Left renal cortex interstitium (tissue), 4 donors: ENCODE data around the gene DUSP21. TPM values are rescaled to one million over a fixed set of nuclear protein-coding genes. Genes with fewer than 3 reads are reported as not detected.
"Not testable (repeated sequence)": the region's sequence is repeated elsewhere in the genome, so short reads cannot be mapped to it uniquely, and the experiment has no call there.

Experiments
- DNase-seq, 4 donors: peaks; one replicate each; pipeline ENCODE4 v3.0.0-alpha.2; 2013; ENCODE audit warnings: low read depth in 4 of 4, low spot score in 2 of 4, missing footprints in 1 of 4
- polyA plus RNA-seq, 4 donors: library from polyadenylated mRNA; unstranded; fragments of 120-200 nt; gene quantifications; one replicate each; pipeline ENCODE4 v1.2.1, GENCODE V29; 2013; ENCODE audit not compliant: insufficient read length in 4 of 4

Gene DUSP21
- polyA plus RNA-seq = not detected

DNA sequence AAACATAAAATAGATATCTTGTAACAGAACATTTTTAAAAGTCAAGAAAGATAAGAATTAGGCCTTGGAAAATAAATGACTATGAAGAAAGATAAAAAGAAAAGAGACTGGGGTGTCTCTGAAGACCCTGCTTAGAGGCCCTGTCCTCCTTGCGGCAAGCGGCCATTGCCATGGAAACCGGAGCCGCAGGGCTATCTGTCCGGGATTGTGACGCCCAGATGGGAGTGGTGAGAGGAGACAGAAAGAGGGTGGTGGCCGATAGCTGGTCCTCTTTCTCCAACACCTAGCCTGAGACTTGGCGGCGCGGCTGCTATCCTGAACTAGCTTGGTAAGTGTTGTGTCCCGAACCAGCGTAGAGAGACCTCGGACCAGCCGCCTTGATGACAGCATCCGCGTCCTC is at the start of gene DUSP21:
Gene DUSP21 (plus strand): TSS at position 269 of the 400 bp plus-strand sequence. CDS start 112 bp downstream, at position 381.
- no peak for DNase-seq

DNA sequence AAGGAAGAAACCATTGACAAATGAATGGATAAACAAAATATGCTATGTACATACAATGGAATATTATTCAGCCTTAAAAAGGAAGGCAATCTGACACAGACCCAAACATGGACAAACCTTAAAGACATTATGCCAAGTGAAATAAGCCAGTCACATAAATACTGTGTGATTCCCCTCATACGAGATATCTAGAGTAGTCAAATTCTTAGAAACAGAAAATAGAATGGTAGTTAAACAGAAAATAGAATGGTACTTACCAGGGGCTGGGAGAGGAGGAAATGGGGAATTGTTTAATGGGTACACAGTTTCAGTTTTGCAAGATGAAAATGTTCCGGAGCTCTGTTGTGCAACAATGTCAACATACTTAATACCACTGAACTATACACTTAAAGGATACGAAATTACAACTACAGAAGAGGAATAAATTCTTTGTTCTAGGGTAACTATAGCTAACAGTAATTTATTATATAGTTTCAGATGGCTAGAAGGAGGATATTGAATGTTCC is 47.8 kb upstream of the DUSP21 start:
- DNase-seq = no peak

DNA sequence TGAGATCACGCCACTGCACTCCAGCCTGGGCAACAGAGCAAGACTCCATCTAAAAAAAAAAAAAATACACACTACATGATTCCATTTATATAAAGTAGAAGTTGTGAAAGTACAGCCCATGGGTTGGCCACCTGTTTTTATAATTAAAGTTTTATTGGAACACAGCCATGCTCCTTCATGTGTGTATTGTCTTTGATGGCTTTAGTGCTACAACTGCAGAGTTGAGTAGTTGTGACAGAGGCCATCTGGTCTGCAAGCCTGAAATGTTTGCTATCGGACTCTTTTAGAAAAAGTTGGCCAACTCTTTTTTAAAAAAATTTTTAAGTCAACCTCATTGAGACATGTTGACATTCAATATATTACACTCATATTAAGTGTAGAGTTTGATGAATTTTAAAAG is 41.2 kb upstream of the DUSP21 start:
- DNase-seq = no peak

DNA sequence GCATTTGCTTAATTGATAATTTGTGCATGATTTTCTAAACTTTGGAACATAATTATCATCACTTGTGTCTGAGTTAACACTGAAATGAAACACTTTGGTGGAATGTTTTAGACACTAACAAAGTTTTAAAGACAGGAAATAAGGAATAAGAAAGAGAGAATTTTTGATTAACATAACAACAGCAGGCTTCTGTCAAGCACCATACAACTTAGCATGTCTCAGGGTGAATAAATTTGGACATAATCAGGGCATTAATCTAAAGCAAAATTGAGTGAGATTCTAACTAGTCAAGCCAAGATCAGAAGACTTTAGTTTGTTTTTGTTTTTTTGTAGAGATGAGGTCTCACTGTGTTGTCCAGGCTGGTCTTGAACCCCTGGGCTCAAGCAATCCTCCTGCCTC is 28.1 kb upstream of the DUSP21 start:
- no peak for DNase-seq

DNA sequence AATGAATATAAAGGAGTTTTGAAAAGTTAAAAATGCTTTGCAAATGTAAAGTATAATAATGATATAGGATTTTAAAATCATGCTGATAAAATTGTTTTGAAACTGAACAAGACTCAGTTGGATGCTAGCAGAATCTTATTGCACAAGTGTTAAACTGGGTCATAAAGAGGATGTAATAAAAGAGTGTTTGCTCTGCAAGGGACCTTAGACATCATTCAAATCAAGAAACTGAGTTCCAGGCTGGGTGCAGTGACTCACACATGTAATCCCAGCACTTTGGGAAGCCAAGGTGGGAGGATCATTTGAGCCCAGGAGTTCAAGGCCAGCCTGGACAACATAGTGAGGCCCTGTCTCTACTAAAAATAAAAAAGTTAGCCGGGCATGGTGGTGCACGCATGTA is 27.5 kb upstream of the DUSP21 start:
- DNase-seq = no peak

DNA sequence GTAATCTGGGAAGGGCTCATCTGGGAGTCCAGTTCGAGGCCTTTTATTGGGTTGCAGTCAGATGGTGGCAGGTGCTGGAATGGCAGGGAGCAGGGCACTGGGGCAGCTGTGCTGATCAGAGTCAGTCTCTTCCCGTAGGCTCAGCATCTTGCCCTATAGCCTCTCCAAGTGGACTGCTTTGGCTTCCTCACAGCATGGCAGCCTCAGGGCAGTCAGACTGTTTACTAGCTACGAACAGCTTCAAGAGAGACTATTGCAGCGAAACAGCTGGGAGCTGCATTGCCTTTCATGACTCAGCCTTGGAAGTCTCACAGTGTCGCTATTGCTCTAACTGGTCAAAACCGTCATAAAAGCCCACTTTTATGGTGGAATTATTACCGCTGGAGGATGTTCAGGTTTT is 26.8 kb upstream of the DUSP21 start:
- no peak for DNase-seq

DNA sequence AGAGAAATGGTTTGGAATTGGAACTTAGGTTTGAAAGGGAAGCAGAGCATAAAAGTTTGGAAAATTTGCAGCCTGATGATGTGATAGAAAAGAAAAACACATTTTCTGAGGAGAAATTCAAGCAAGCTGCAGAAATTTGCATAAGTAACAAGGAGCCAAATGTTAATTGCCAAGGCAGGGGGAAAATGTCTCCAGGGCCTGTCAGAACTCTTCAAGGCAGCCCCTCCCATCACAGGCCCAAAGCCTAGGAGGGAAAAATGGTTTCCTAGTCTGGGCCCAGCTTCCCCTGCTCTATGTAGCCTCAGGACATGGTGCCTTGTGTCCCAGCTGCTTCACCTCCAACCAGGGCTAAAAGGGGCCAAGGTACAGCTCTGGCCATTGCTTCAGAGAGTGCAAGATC is 21.2 kb upstream of the DUSP21 start:
- DNase-seq = no peak

DNA sequence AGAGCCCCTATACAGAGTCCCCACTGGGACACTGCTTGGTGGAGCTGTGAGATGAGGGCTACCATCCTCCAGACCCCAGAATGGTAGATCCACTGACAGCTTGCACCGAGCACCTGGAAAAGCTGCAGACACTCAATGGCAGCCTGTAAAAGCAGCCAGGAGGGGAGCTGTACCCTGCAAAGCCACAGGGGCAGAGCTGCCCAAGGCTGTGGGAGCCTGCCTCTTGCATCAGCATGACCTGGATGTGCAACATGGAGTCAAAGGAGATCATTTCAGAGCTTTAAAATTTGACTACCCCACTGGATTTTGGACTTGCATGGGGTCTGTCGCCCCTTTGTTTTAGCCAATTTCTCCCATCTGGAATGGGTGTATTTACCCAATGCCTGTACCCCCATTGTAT is 20.6 kb upstream of the DUSP21 start:
- not testable (repeated sequence) for DNase-seq

DNA sequence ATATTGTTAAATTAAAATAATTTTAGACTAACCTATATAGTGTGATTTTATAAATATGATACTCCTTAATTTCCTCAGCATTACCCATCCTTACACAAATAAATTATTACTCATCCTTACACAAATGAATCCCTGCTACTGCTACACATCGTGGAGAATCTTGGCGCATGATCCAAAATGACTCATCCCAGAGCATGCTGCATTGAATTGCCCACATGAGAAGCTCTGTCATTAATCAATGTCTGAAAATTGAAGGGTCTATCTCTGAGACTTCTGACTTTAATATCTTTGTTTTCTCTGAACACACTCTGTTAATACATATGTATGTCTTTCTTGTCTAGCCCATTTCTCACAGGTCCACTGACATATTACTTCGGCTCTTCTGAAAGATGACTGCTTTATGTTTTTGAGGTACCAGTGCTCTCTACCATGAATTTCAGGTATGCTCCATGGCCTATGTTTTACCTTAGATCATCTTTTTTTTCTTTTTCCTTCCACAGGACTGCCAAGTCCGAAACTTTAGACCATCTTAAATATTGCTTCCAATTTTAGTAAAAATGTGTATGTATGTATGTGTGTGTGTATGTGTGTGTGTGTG is 15.7 kb upstream of the DUSP21 start:
- DNase-seq = no peak

DNA sequence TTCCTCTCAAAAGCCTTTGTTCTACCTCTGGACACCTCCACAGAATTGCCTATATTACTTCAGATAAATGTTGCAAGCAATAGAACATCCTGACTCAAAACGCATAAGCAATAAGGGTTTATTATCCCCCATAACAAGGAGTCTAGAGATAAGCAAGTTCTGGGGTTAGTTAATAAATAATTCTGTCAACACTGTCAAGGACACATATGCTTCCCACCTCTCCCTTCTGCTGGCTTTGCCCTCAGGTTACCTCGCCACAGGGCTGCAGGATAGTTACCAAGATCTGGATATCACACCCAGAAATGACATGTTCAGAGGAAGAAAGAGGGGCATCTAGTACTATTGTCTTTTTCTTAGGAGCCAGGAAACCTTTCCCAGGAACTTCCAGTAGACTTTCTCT is 14.0 kb upstream of the DUSP21 start:
- no peak for DNase-seq

DNA sequence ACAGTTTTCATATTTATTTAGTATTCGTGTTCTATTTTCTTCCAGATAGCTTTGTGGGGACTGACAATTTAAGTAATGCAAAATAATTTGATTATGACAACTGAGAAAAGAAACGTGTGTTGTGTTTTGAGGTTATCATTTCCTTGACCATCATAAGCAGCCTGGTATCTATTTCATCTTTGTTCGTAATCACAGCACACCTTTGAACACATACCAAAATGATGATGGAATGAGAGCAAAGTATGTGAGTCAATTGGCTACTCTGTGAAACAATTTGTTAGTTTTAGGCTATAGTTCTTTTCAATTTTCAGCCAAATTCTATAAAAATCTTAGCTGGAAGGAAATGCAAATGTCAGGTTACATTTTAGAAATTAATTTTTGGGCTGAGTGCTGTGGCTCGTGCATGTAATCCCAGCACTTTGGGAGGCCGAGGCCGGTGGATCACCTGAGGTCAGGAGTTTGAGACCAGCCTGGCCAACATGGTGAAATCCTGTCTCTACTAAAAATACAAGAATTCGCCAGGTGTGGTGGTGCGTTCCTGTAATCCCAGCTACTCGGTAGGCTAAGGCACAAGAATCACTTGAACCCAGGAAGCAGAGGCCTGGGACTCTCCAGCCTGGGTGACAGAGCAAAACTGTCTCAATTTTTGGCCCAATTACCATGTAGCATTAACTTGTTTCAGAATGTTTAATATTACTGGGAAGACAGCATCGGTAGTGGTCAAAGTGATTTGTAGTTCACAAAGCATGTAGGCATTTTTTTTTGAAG is 1.1 kb upstream of the DUSP21 start:
- no peak for DNase-seq

DNA sequence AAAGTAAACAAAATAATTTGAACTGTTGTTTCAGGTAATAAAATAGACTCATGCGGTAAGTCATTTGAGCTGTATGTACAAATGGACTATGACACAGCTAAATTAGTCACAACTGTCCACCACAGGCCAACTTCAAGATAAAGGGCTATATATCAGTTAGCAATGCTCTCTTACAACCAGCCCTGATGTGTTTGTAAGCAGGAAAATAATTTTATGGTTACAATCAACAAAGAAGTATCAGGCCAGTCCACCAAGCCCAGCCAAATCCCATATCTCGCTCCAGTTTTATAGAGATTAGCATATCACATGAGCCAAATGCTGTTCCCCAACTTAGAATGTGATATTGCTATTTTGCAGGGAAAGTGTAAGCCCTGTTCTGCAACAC is 511 bp upstream of the DUSP21 start:
- no peak for DNase-seq

DNA sequence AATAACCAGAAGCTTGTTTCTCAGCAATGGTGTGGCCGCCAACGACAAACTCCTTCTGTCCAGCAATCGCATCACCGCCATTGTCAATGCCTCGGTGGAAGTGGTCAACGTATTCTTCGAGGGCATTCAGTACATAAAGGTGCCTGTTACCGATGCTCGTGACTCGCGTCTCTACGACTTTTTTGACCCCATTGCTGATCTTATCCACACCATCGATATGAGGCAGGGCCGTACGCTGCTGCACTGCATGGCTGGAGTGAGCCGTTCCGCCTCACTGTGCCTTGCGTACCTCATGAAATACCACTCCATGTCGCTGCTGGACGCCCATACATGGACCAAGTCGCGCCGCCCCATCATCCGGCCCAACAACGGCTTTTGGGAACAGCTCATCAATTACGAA is 383 bp downstream of the DUSP21 start:
- DNase-seq = no peak

DNA sequence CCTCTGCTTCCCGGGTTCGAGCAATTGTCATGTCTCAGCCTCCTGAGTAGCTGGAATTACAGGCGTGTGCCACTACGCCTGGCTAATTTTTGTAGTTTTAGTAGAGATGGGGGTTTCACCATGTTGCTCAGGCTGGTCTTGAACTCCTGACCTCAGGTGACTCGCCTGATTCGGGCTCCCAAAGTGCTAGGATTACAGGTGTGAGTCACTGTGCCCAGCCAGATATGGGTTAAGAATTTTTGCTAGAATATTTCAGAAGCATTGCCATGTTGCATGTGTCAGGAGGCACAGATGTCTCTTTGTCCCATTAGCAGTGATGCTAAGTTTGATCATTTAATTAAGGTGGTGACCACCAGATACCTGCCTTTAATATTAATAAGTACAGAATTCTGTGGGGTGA is 7.1 kb downstream of the DUSP21 start:
- not testable (repeated sequence) for DNase-seq

DNA sequence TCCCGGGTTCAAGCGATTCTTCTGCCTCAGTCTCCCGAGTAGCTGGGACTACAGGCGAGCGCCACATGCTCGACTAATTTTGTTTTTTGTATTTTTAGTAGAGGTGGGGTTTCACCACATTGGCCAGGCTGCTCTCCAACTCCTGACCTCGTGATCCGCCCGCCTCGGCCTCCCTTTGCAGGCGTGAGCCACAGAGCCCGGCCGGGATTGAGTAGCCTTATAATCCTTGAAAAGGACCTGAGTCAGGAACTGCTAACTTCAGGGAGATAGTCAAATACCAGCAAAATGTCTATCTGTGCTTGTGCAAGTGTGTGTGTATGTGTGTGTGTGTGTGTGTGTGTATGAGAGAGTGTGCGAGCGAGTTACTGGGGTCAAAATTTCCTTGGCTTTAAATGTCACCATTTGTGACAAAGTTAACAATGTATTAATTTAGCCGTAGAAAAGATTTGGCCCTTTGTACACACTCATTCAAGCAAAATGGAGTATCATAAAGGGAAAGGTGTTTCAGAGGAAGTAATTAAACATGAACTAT is 27.4 kb downstream of the DUSP21 start:
- peak in 1 of 4 donors; percentile 3 for DNase-seq

DNA sequence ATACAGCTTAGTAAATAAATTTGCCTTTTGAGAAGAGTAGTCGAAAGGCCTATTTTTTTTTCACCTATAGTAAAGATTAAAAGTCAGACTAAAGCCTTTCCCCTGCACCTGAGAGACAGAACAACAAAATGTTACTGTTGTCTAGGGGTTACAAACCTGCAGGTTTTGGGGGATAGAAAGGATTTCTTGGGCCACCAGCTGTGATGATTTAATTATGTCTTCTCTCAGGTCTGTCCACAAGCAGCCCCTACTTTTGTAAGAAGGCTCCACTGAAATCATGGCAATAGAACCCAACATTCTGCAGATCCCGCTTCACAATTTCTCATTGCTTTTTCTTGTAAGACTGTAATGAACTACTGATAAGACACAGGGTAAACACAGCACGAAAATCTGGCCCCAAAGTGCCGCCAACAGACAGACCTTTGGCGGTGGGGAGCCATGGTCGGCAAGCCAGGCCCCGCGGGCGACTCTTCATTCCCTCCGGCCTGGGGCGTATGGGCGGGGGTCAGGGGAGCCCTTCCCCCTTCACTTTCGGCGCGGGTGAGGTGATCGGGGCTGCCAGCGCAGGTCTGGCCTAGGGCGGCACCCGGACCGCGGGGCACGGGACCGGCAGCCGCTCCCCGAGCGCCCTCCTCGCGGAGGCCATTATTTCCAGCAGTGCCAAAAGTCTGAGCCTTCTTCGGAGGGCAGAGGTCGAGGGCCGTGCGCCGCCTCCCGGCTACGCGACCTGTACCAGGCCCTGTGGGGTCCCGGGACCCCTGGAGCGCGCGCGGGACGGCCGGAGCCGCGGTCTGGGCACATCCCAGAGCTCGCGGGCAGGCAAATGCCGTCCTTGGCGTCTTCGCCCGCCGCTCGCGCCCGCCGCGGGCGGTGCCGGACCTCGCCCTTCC is 28.4 kb downstream of the DUSP21 start:
- peak in 2 of 4 donors; percentile 19 to 37 for DNase-seq

DNA sequence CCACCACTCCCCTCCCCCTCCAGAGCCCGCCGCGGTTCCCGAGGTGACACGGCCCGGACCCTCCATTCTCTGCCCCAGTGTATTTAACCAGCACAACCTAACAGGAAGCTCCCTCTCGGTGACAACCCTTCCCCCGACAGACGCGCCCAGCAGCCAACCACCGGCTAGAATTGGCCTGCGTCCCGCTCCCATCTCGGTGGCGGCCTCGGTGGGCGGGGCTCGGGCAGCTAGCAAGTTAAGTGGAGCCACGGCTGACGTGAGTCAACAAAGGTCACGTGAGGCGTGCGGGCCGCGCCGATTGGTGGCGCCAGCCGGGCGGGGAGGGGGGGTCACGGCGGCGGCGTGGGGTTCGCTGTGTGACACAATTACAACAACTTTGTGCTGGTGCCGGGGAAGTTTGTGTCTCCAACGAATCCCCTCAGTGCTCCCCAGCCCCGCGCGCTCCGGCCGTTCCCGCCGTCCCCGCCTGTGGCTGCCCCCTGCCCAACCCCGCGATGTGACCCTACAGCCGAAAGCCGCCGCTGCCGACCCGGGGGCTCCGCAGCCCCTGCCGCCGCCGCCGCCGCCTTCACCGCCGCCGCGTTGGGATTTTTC is 29.1 kb downstream of the DUSP21 start, which contains the start of gene KDM6A:
Gene KDM6A (plus strand): TSS at position 368 of the 594 bp plus-strand sequence. CDS start 364 bp downstream, outside the sequence.
- peak; percentile 66 to 90 (median 87) for DNase-seq

DNA sequence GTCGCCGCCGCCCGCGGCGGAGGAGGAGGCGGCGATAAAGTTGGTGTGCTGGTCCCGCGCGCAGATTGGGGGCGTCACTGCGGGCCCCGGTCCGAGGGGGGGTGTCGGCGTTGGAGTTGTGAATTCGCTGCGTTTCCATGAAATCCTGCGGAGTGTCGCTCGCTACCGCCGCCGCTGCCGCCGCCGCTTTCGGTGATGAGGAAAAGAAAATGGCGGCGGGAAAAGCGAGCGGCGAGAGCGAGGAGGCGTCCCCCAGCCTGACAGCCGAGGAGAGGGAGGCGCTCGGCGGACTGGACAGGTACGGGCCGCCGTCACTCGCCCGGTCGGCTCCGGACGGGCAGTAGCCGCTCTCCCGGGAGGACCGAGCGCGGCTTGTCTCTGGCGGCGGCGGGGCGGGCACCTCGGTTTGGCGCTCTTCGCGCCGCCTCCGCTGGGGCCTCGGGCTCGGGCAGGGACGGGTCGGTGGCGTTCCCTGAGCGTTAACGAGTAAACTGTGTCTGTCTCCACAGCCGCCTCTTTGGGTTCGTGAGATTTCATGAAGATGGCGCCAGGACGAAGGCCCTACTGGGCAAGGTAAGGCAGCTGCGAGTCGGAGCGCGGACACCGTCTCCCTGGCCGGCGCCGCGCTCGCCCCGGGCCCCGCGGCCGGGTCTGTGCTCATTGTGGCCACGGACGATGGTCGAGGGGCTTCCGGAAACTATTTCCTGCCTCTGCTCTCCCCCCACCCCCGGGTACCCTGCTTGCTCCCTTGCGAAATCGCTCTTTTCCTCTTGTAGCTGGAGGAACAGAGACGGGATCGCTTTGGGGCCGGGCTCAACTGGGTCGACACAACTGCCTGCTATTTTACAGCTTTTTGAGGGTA is 29.8 kb downstream of the DUSP21 start:
- DNase-seq = peak in 1 of 4 donors; percentile 11

DNA sequence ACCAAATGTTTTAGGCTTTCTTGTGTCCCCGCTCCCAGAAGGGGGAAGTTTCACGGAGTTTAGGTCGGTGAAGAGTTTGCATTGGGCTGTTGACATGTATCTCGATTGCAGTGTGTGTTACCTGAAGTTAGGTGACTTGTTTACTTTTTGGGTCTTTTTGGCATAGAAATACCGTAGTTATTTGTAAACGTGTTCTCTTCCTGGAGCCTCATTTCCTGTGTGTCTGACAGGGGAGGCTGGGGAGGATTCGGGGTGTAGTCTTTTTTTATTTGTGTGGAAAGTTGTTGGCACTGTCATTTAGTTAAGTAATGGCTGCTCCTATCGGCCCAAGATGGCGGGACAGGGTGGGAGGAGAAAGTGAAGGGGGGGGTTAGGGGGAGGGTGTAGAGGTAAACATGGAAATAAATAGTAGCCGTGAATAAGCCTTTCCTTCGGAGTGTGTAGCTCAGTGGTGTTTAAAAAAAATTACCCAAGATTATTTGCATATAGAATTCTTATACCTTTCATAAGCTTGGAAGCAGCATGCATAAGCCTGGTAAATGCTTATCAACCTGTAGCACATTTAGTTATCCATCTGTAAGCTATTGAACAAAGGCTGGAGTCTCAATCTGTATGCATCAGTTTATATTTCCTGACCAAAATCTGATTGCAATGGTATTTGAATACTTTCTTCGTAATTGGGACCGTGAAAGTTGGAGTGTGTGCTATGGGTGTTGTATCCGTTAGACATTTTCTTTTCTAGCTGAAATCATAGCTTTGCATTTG is 30.8 kb downstream of the DUSP21 start:
- peak in 1 of 4 donors; percentile 45 for DNase-seq
